Measurements from ENCODE around the gene CMIP.

DNA sequence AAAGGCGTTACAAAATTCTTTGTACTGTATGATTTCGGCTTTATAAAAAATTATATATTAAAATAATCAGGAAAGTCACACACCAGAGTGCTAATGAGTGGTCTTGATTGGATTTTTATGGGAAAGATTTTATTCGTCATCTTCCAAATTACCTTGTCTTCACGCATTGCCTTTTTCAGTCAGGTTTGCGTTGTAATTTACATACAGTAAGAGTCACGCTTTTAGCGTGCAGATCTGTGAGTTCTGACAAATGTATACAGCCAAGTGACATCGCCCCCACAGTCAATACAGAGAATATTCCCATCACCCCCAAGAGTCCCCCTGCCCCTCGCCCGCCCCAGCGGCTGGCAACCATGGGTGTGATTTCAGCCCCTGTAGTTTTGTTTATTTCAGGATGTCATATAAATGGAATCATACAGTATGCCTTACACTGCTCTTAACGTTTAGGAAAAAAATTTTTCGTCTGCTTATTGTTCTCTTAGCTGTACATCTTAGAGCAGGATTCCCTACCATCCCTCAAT is 157.7 kb downstream of the CMIP start:
- TF ChIP-seq, protein P1, sequence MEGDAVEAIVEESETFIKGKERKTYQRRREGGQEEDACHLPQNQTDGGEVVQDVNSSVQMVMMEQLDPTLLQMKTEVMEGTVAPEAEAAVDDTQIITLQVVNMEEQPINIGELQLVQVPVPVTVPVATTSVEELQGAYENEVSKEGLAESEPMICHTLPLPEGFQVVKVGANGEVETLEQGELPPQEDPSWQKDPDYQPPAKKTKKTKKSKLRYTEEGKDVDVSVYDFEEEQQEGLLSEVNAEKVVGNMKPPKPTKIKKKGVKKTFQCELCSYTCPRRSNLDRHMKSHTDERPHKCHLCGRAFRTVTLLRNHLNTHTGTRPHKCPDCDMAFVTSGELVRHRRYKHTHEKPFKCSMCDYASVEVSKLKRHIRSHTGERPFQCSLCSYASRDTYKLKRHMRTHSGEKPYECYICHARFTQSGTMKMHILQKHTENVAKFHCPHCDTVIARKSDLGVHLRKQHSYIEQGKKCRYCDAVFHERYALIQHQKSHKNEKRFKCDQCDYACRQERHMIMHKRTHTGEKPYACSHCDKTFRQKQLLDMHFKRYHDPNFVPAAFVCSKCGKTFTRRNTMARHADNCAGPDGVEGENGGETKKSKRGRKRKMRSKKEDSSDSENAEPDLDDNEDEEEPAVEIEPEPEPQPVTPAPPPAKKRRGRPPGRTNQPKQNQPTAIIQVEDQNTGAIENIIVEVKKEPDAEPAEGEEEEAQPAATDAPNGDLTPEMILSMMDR (conservative IDR thresholded peaks at IDR 0.05 in 1 of 2, IDR thresholded peaks at IDR 0.05 in 1 of 2; ENCODE audit: extremely low read depth in 1 of 2, insufficient read depth in 1 of 2, low read depth in 1 of 2, low read length in 2 of 2) = no peak
- no peak for TF ChIP-seq EZH2 (IDR thresholded peaks at IDR 0.05; ENCODE audit: borderline replicate concordance, low read length)
